DMS79 treated with DMSO at 0.1 percent for 48 hours (cell line): ENCODE data around the gene KIF13A.
"Not testable (repeated sequence)": the region's sequence is repeated elsewhere in the genome, so short reads cannot be mapped to it uniquely, and the experiment has no call there.

ENCODE experiments used
- DNase-seq: peaks from one replicate; lab custom pipeline; 2025; lab: John Stamatoyannopoulos, UW

The KIF13A gene

GRCh38 chr6:17968876-17969275 lies 18.6 kb downstream of the KIF13A start:
- DNase-seq: no peak

- no peak for DNase-seq
Observed at GRCh38 chr6:17967668-17968518, 19.5 kb downstream of the KIF13A start.

- DNase-seq: no peak
Observed at GRCh38 chr6:17966451-17966850, 21.0 kb downstream of the KIF13A start.

GRCh38 chr6:17965397-17965796 lies 22.0 kb downstream of the KIF13A start:
- DNase-seq: no peak

GRCh38 chr6:17964633-17965032 lies 22.8 kb downstream of the KIF13A start:
- no peak for DNase-seq

GRCh38 chr6:17962436-17963031 lies 24.9 kb downstream of the KIF13A start:
- no peak for DNase-seq

- no peak for DNase-seq
Observed at GRCh38 chr6:17959302-17959701, 28.1 kb downstream of the KIF13A start.

- no peak for DNase-seq
Observed at GRCh38 chr6:17957904-17958620, 29.4 kb downstream of the KIF13A start.

GRCh38 chr6:17957498-17957897 lies 29.9 kb downstream of the KIF13A start:
- DNase-seq: no peak

GRCh38 chr6:17957086-17957485 lies 30.3 kb downstream of the KIF13A start:
- no peak for DNase-seq

- DNase-seq: no peak
Observed at GRCh38 chr6:17950095-17950494, 37.3 kb downstream of the KIF13A start.

GRCh38 chr6:17949168-17949567 lies 38.3 kb downstream of the KIF13A start:
- DNase-seq: no peak

GRCh38 chr6:17948725-17949124 lies 38.7 kb downstream of the KIF13A start:
- DNase-seq: no peak

- not testable (repeated sequence) for DNase-seq
Observed at GRCh38 chr6:17947574-17947973, 39.9 kb downstream of the KIF13A start.

- DNase-seq: no peak
Observed at GRCh38 chr6:17945575-17945974, 41.9 kb downstream of the KIF13A start.

GRCh38 chr6:17945111-17945510 lies 42.3 kb downstream of the KIF13A start:
- no peak for DNase-seq

- DNase-seq: no peak
Observed at GRCh38 chr6:17941318-17941717, 46.1 kb downstream of the KIF13A start.

- DNase-seq: no peak
Observed at GRCh38 chr6:17940151-17940792, 47.2 kb downstream of the KIF13A start.

GRCh38 chr6:17938901-17939300 lies 48.5 kb downstream of the KIF13A start:
- DNase-seq: no peak

- DNase-seq: no peak
Observed at GRCh38 chr6:17935188-17936149, 52.0 kb downstream of the KIF13A start.

- no peak for DNase-seq
Observed at GRCh38 chr6:17933716-17934115, 53.7 kb downstream of the KIF13A start.
